Measurements from ENCODE around the gene MUC4.
"Not testable (repeated sequence)": the region's sequence is repeated elsewhere in the genome, so short reads cannot be mapped to it uniquely, and the experiment has no call there.

The MUC4 gene

DNA sequence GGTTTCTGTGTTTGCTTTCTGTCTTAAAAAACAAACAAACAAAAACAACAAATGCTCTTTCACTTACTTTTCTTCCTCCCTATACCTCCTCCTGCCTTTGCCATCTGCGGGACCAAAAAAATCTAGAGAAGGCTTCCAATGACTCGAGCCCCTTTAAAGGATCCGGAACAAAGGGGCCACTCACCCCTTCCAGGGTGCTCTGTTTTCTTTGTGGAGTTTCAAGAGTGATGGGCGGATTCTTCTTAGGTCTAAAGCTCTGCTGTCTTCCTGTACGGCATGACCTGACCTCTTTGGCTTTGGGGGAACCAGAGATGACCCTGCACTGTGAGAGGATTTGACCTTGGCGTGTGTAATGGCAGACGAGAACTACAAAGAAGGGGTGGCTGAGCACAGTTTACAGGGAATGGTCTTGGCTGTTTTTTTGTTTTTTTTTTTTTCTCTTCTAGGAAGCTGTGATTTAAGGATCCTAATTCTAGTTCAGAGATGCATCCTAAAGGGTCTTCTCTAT, 93.2 kb downstream of the MUC4 start:
- DNase-seq (ENCODE audit: low read depth): no peak
- no peak for TF ChIP-seq CTCF (IDR thresholded peaks at IDR 0.05; ENCODE audit: low read depth, low read length, missing control alignments)
- no peak overlapping the region for H3K4me3 ChIP-seq (ENCODE audit: low read depth, low read length)

DNA sequence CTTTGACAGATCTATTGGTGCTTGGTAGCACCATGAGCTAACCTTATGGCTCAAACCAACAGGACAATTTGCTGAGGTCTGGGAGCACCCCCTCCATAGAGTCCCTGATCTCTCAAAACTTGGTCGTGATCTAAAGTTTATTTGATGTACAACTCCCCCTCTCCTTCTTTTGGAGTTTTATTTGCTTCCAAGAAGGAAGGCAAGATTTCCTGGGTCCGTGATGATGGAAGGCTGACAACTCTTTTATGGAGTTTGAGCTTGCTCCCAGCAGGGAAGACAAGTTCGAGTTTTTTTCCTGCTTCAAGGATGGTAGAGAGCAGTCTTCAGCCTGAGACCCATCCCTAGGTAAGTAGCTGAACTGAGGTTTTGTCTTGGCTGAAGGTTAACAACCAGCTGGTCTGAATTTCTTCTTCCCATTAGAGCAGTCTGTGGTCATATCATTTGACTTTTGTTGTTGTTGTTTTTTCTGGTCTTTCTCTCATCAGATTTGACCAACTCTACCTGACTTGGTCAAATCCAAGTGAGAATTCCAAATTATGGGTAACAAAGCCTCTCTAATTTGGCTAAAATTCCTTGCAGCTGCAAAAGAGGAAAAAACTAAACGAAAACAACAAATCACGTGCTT, 93.8 kb downstream of the MUC4 start:
- no peak for DNase-seq (ENCODE audit: low read depth)
- H3K4me3 ChIP-seq (ENCODE audit: low read depth, low read length): no peak overlapping the region
- TF ChIP-seq CTCF (IDR thresholded peaks at IDR 0.05; ENCODE audit: low read depth, low read length, missing control alignments): no peak

DNA sequence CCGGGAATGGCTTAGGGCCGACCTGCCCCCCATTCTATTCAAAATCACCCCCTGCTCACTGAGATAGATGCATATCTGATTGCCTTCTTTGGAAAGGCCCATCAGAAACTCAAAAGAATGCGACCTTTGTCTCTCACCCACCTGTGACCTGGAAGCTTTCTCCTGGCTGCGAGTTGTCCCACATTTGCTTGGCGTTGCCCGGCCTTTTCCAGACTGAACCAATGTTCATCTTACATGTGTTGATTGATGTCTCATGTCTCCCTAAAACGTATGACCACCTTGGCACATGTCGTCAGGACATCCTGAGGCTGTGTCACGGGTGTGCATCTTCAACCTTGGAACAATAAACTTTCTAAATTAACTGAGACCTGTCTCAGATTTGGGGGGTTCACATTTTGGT, 94.3 kb downstream of the MUC4 start:
- no peak overlapping the region for H3K4me3 ChIP-seq (ENCODE audit: low read depth, low read length)
- DNase-seq (ENCODE audit: low read depth): no peak
- TF ChIP-seq CTCF (IDR thresholded peaks at IDR 0.05; ENCODE audit: low read depth, low read length, missing control alignments): no peak

DNA sequence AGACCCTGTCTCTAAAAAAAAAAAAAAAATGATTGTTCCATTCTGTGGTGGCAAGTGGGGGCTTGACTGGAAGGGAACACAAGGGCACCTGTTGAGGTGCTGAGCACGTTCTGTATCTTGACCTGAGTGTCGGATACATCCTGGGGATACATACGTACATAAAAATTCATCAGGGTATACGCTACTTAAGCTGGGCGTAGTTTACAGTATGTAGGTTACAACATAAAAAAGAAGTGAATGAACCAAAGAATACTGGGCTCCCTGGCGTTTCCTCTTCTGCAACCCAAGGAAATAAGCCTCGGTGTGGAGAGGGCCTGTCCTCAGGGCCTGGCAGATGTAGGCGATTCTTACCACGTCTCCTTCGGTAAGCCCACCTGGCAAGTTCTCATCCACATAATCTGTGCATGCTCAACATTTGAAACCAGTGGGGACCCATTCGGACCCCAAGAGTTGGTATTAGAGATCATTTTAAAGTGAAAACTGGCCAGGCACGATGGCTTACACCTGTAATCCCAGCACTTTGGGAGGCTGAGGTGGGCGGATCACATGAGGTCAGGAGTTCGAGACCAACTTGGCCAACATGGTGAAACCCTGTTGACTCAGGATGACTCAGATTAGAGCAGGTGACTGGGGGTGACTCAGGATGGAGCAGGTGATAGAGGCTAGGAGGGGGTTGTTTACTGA, 96.0 kb downstream of the MUC4 start:
- TF ChIP-seq CTCF (IDR thresholded peaks at IDR 0.05; ENCODE audit: low read depth, low read length, missing control alignments): no peak
- no peak for DNase-seq (ENCODE audit: low read depth)
- H3K4me3 ChIP-seq (ENCODE audit: low read depth, low read length): no peak overlapping the region

DNA sequence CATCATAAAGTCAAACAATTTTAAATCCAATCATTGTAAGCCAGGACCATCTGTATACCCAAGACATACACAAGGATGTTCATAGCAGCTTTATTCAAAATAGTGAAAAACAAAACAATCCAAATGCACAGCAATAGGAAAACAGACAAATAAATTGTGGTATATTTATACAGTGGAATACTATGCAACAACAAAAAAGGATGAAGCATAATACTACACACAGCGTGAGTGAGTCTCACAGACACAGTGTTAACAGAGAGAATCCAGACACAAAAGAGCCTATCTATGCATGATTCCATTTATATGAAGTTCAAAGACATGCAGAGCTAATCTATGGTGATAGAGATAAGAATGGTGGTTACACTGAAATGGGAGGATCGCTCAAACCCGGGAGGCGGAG, 96.6 kb downstream of the MUC4 start:
- H3K4me3 ChIP-seq (ENCODE audit: low read depth, low read length): no peak overlapping the region
- TF ChIP-seq CTCF (IDR thresholded peaks at IDR 0.05; ENCODE audit: low read depth, low read length, missing control alignments): no peak
- DNase-seq (ENCODE audit: low read depth): no peak

GRCh38 chr3:195714380-195715011, 97.2 kb downstream of the MUC4 start:
- H3K4me3 ChIP-seq (ENCODE audit: low read depth, low read length): no peak overlapping the region
- TF ChIP-seq CTCF (IDR thresholded peaks at IDR 0.05; ENCODE audit: low read depth, low read length, missing control alignments): no peak
- DNase-seq (ENCODE audit: low read depth): no peak

GRCh38 chr3:195713150-195713549, 98.6 kb downstream of the MUC4 start:
- not testable (repeated sequence) for DNase-seq (ENCODE audit: low read depth); H3K4me3 ChIP-seq (ENCODE audit: low read depth, low read length)

- DNase-seq (ENCODE audit: low read depth); H3K4me3 ChIP-seq (ENCODE audit: low read depth, low read length): not testable (repeated sequence)
Observed at GRCh38 chr3:195712535-195712910, 99.2 kb downstream of the MUC4 start.
